Tibial nerve (tissue), 4 donors: ENCODE data around the gene RELL2. TPM values are rescaled to one million over a fixed set of nuclear protein-coding genes. Genes with fewer than 3 reads are reported as not detected.

Source experiments
- DNase-seq, 2 donors: peaks; one replicate each; pipeline ENCODE4 v3.0.0-alpha.2; 2019; ENCODE audit warnings: low spot score in 2 of 2
- H3K27ac ChIP-seq, 4 donors: fragments of 200-600 bp; sonication (generic) in 3 of 4; one replicate each; pipeline ENCODE4 v1.5.1; 2017 to 2019; ENCODE audit warnings: mild to moderate bottlenecking in 1 of 4
- H3K27me3 ChIP-seq, 2 donors: fragments of 200-600 bp; sonication (generic) in 1 of 2; one replicate each; pipeline versions ENCODE4 v1.5.1 to v1.6.0; 2017 to 2019
- H3K36me3 ChIP-seq, 3 donors: fragments of 200-600 bp; sonication (generic); one replicate each; pipeline ENCODE4 v1.5.1; 2018 to 2019
- H3K4me1 ChIP-seq, 4 donors: fragments of 200-600 bp; sonication (generic) in 3 of 4; one replicate each; pipeline ENCODE4 v1.5.1; 2017 to 2019
- H3K4me3 ChIP-seq, 4 donors: fragments of 200-600 bp; sonication (generic) in 3 of 4; one replicate each; pipeline ENCODE4 v1.5.1; 2017 to 2019; ENCODE audit warnings: mild to moderate bottlenecking in 1 of 4, moderate library complexity in 1 of 4
- H3K9me3 ChIP-seq, 4 donors: fragments of 200-600 bp; sonication (generic) in 3 of 4; one replicate each; pipeline ENCODE4 v1.5.1; 2017 to 2019
- CTCF ChIP-seq, 5 experiments: fragments of 200-600 bp in 3 of 5; fragments of 450-650 bp in 2 of 5; sonication (generic) in 3 of 5; IDR thresholded peaks; one replicate each; pipeline ENCODE4 v1.5.1; 2016 to 2019; ENCODE audit warnings: antibody characterized with exemption in 5 of 5, mild to moderate bottlenecking in 3 of 5, moderate library complexity in 2 of 5
- EP300 ChIP-seq, 2 donors: sonication (generic); formaldehyde crosslinking; IDR thresholded peaks; one replicate each; pipeline ENCODE4 v1.6.1; 2017; ENCODE audit warnings: antibody characterized with exemption in 2 of 2, mild to moderate bottlenecking in 1 of 2
- POLR2A ChIP-seq, 2 donors: fragments of 450-650 bp; IDR thresholded peaks; one replicate each; pipeline ENCODE4 v1.6.1; 2017; ENCODE audit warnings: antibody characterized with exemption in 2 of 2, mild to moderate bottlenecking in 2 of 2, moderate library complexity in 2 of 2
- WGBS, 2 donors: methylation state at CpG; one replicate each; pipeline ENCODE4 v1.1.5; 2018; 5-methylcytosine and 5-hydroxymethylcytosine counted together
- total RNA-seq, 4 donors: library from RNA; depleted of rRNA; stranded (reverse); fragments of >200 nt; gene quantifications; one replicate each; pipeline ENCODE4 v1.1.0, GENCODE V29; 2016

Gene RELL2
- total RNA-seq, 4 donors from 2014 or later = 2.0 to 8.7 (median 4.1) TPM

GRCh38 chr5:141637123-141637766, 448 bp downstream of the RELL2 start:
- Histone ChIP-seq H3K9me3 (no peaks in the 10 kb centered on the region), H3K27me3 (no peaks in the 10 kb centered on the region), H3K4me3 (peak overlapping the region; percentile 63 to 89 (median 75)), H3K27ac (peak overlapping the region in 3 of 4 donors; percentile 46 to 81 (median 80)), H3K4me1 (peaks cover 0 to 44% (median 23%) of the 10 kb centered on the region in 4 donors), H3K36me3 (peaks cover 0 to 29% (median 0%) of the 10 kb centered on the region in 3 donors)
- DNase-seq = no peak
- TF ChIP-seq POLR2A (IDR thresholded peaks at IDR 0.05) (no peak), EP300 (IDR thresholded peaks at IDR 0.05) (no peak), CTCF (IDR thresholded peaks at IDR 0.05) (no peak)
- 0% methylated on average over 20 to 46 of the region's 63 CpGs for WGBS, 2 donors

- peak in 1 of 2 donors; percentile 17 for DNase-seq
Observed at GRCh38 chr5:141637767-141638419, 1.1 kb downstream of the RELL2 start.

GRCh38 chr5:141638771-141639170, 2.0 kb downstream of the RELL2 start:
- no peak for TF ChIP-seq POLR2A (IDR thresholded peaks at IDR 0.05)
- TF ChIP-seq CTCF (IDR thresholded peaks at IDR 0.05) = no peak
- no peak for TF ChIP-seq EP300 (IDR thresholded peaks at IDR 0.05)
- H3K27me3 ChIP-seq = no peaks in the 10 kb centered on the region
- no peak overlapping the region for H3K27ac ChIP-seq
- H3K4me1 ChIP-seq = peaks cover 0 to 40% (median 23%) of the 10 kb centered on the region in 4 donors
- WGBS, 2 donors = 93 to 95% methylated on average over 2 of the region's 2 CpGs
- peaks cover 0 to 38% (median 0%) of the 10 kb centered on the region in 3 donors for H3K36me3 ChIP-seq
- no peak overlapping the region for H3K4me3 ChIP-seq
- no peaks in the 10 kb centered on the region for H3K9me3 ChIP-seq
- no peak for DNase-seq

More at GRCh38 chr5:141637767-141638419, 1.1 kb downstream of the RELL2 start:
- Histone ChIP-seq H3K4me1 (peaks cover 0 to 44% (median 23%) of the 10 kb centered on the region in 4 donors), H3K9me3 (no peaks in the 10 kb centered on the region), H3K36me3 (peaks cover 0 to 29% (median 0%) of the 10 kb centered on the region in 3 donors), H3K4me3 (peak overlapping the region; percentile 63 to 89 (median 75)), H3K27ac (peak overlapping the region in 1 of 4 donors; percentile 80), H3K27me3 (no peaks in the 10 kb centered on the region)
- 7% methylated on average over 36 to 40 of the region's 40 CpGs for WGBS, 2 donors
- TF ChIP-seq POLR2A (IDR thresholded peaks at IDR 0.05) (no peak), CTCF (IDR thresholded peaks at IDR 0.05) (peak in 3 of 5 experiments; percentile 28 to 35 (median 32))

GRCh38 chr5:141639357-141640050, 2.7 kb downstream of the RELL2 start:
- Histone ChIP-seq H3K27me3 (no peaks in the 10 kb centered on the region), H3K4me1 (peaks cover 0 to 33% (median 22%) of the 10 kb centered on the region in 4 donors), H3K9me3 (no peaks in the 10 kb centered on the region), H3K4me3 (no peak overlapping the region), H3K36me3 (peaks cover 0 to 45% (median 0%) of the 10 kb centered on the region in 3 donors), H3K27ac (no peak overlapping the region)
- no peak for TF ChIP-seq CTCF (IDR thresholded peaks at IDR 0.05)
- no peak for TF ChIP-seq POLR2A (IDR thresholded peaks at IDR 0.05)
- no peak for TF ChIP-seq EP300 (IDR thresholded peaks at IDR 0.05)
- 75 to 91% methylated on average over 7 to 8 of the region's 12 CpGs for WGBS, 2 donors
- DNase-seq = no peak
